ENCODE results near the gene CCDC186. TPM values are rescaled to one million over a fixed set of nuclear protein-coding genes. Genes with fewer than 3 reads are reported as not detected.
A peak's percentile ranks its signal among the peaks of the same experiment; 100 is the strongest.

CCDC186 gene
- total and polyA plus RNA-seq, 2 of the 8 experiments (the other 6 are each of a cell fraction or from before 2014, with no cell fraction given): 3.0 to 30.3 TPM

GRCh38 chr10:114110174-114110972 lies 63.6 kb downstream of the CCDC186 start (continued):
- TF ChIP-seq SUZ12 (IDR thresholded peaks at IDR 0.05; ENCODE audit: low read length) (no peak), BCL11A (IDR thresholded peaks at IDR 0.05; ENCODE audit: low read depth in 2 of 2, low read length in 2 of 2) (no peak), SIX5 (IDR thresholded peaks at IDR 0.05; ENCODE audit: low read depth, low read length) (no peak), RFX5 (IDR thresholded peaks at IDR 0.05; ENCODE audit: borderline replicate concordance, low read depth, low read length) (no peak), SIRT6 (IDR thresholded peaks at IDR 0.05; ENCODE audit: low read length) (no peak), CBX8 (IDR thresholded peaks at IDR 0.05; ENCODE audit: borderline replicate concordance, low read depth, low read length) (no peak), JUN (IDR thresholded peaks at IDR 0.05; ENCODE audit: low read depth, low read length) (no peak), EP300 (IDR thresholded peaks at IDR 0.05; ENCODE audit: borderline replicate concordance in 1 of 2, low read depth in 2 of 2, low read length in 2 of 2) (no peak), SP4 (IDR thresholded peaks at IDR 0.05; ENCODE audit: low read length) (no peak), RBBP5 (IDR thresholded peaks at IDR 0.05; ENCODE audit: borderline replicate concordance, low read depth, low read length) (no peak), TEAD4 (IDR thresholded peaks at IDR 0.05; ENCODE audit: low read depth, low read length) (peak; percentile 66), CTCF (IDR thresholded peaks at IDR 0.05; ENCODE audit: control extremely low read depth in 1 of 3, insufficient read depth in 1 of 3, low read depth in 1 of 3, low read length in 3 of 3) (peak; percentile 4 to 55 (median 45)), JUND (IDR thresholded peaks at IDR 0.05; ENCODE audit: low read length) (no peak)
